Upper lobe of right lung (tissue), 1 donor: ENCODE data around the gene RHOBTB3. TPM values are rescaled to one million over a fixed set of nuclear protein-coding genes. Genes with fewer than 3 reads are reported as not detected.

ENCODE experiments used
- ATAC-seq: fragments of 200-7000 bp; cut with Tn5 transposase; one replicate; pipeline ENCODE4 v1.9.1; 2020; ENCODE audit warnings: mild to moderate bottlenecking, moderate library complexity
- DNase-seq: peaks from one replicate; pipeline ENCODE4 v3.0.0-alpha.2; 2020
- H3K27ac ChIP-seq: fragments of 200-600 bp; one replicate; pipeline ENCODE4 v1.8.0; 2022
- H3K27me3 ChIP-seq: fragments of 200-600 bp; one replicate; pipeline ENCODE4 v1.8.0; 2022; ENCODE audit warnings: mild to moderate bottlenecking
- H3K36me3 ChIP-seq: fragments of 200-600 bp; one replicate; pipeline ENCODE4 v1.8.0; 2022
- H3K4me1 ChIP-seq: fragments of 200-600 bp; one replicate; pipeline ENCODE4 v1.8.0; 2022
- H3K4me3 ChIP-seq: fragments of 200-600 bp; one replicate; pipeline ENCODE4 v1.8.0; 2022; ENCODE audit warnings: mild to moderate bottlenecking
- H3K9me3 ChIP-seq: fragments of 200-600 bp; one replicate; pipeline ENCODE4 v1.8.0; 2022
- intact Hi-C: fragments of 100-400 bp; cut with DNase I; formaldehyde crosslinking; loops from one replicate; pipeline ENCODE4 v1.11.0; 2022
- total RNA-seq: library from RNA; stranded (reverse); fragmentation: NEBNext Ultra II Directional; extraction: Animal tissue kit (Norgen Biotek cat#: 25700); gene quantifications from one replicate; pipeline ENCODE4 v1.2.1, GENCODE V29; 2021
- TF ChIP-seq, protein P1 (sequence below): fragments of 200-600 bp; IDR thresholded peaks from one replicate; pipeline ENCODE4 v1.8.0; 2022; ENCODE audit warnings: antibody characterized with exemption
- donor health status: DM: no; HTN: yes; CAD: no; lungs with severe emphysema.

RHOBTB3 gene
- total RNA-seq, 1 donor from 2014 or later, result 54.2 TPM

DNA sequence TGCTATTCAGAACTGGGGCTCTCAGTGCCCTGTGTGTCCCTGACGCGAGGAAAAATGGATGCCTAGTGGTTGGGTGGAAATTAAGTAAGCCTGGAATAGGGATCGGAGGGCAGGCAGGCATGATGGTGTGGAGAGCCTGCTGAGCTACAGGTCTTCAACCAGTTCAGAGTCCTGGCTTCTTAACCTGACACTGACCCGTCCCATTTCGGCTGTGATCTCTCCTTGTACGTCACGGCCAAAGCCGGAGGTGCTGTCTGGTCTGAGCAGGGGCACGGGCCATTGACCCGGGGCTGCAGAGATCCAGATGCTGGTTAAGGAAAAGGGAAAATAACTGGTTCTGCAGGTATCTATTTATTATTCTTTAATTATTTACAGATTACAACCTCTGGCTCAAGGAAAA lies 27.9 kb downstream of the RHOBTB3 start:
- ATAC-seq (peak; percentile 5), DNase-seq (no peak)
- Histone ChIP-seq H3K4me1 (peaks cover 23% of the 10 kb centered on the region), H3K27me3 (no peaks in the 10 kb centered on the region), H3K9me3 (no peaks in the 10 kb centered on the region), H3K27ac (no peak overlapping the region), H3K4me3 (no peak overlapping the region), H3K36me3 (peaks cover 13% of the 10 kb centered on the region)
- TF ChIP-seq, protein P1, sequence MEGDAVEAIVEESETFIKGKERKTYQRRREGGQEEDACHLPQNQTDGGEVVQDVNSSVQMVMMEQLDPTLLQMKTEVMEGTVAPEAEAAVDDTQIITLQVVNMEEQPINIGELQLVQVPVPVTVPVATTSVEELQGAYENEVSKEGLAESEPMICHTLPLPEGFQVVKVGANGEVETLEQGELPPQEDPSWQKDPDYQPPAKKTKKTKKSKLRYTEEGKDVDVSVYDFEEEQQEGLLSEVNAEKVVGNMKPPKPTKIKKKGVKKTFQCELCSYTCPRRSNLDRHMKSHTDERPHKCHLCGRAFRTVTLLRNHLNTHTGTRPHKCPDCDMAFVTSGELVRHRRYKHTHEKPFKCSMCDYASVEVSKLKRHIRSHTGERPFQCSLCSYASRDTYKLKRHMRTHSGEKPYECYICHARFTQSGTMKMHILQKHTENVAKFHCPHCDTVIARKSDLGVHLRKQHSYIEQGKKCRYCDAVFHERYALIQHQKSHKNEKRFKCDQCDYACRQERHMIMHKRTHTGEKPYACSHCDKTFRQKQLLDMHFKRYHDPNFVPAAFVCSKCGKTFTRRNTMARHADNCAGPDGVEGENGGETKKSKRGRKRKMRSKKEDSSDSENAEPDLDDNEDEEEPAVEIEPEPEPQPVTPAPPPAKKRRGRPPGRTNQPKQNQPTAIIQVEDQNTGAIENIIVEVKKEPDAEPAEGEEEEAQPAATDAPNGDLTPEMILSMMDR, result no peak
- intact Hi-C loops, result no loop called here

DNA sequence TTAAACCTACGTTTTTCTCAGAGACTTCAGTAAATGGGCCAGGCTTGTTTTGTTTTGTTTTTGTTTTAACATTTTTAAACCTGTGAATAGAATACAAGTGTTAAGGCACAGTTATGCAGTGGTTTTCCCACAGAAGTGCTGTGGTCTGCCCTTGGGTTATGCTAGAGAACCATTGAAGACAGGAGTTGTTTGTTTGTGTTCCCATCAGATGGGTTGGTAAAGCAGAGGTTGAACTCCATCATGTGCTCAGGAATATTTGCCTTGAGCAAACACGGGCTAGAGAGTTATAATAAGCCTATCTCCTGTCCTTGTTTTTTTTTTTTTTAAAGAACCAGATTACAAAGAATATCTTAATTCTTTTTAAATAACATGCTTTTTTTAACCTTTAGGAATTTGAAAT lies 28.5 kb downstream of the RHOBTB3 start:
- no peaks in the 10 kb centered on the region for H3K9me3 ChIP-seq
- H3K36me3 ChIP-seq, result peaks cover 13% of the 10 kb centered on the region
- intact Hi-C loops, result no loop called here
- no peaks in the 10 kb centered on the region for H3K27me3 ChIP-seq
- ATAC-seq, result peak; percentile 80
- no peak overlapping the region for H3K4me3 ChIP-seq
- peaks cover 23% of the 10 kb centered on the region for H3K4me1 ChIP-seq
- peak overlapping the region; percentile 38 for H3K27ac ChIP-seq
- TF ChIP-seq, protein P1, result no peak
- no peak for DNase-seq

DNA sequence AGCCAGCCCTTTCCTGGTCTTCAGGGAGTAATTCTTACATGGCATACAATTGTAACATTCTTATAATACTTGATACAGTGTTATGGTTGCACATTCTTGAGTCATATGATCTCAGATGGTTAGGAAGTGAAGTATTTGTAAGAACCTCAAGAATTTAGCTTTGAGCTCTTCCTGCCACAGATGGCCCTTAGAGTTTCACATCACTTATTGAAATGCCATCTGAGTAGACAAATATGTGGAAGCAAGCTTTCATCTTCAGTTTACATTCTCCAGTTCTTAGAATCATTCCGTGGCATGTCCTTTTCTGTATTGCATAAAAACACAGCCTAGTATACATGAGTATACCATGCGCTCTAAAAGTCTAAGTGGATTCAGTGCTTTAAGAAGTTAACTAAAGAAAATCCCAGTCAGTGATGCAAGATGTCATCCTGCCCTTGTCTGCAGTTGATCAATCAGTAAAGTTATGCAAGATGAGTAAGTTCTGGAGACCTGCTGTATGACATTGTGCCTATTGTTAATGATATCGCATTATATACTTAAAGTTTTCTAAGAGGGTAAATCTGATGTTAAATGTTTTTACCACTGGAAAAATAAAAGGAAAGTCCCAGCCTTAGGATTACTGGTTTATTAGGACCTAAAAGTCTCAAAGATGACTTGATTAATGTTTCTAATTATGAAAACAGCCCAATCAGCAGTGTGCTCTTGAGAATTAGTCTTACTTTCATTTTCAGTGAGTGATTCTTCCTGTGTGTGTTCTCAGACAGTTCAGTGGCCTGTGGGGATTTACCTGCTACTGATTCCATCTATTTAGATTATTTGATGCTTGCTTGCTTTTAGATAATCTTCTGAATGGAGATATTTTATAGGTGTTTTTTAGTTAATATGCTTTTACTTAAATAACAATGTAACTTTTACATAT lies 29.4 kb downstream of the RHOBTB3 start:
- TF ChIP-seq, protein P1, result no peak
- ATAC-seq (peak; percentile 87), DNase-seq (no peak)
- H3K36me3 ChIP-seq, result peaks cover 10% of the 10 kb centered on the region
- peak overlapping the region; percentile 38 for H3K27ac ChIP-seq
- H3K4me1 ChIP-seq, result peaks cover 23% of the 10 kb centered on the region
- H3K9me3 ChIP-seq, result no peaks in the 10 kb centered on the region
- no peaks in the 10 kb centered on the region for H3K27me3 ChIP-seq
- intact Hi-C loops, result no loop called here
- peak overlapping the region; percentile 17 for H3K4me3 ChIP-seq

DNA sequence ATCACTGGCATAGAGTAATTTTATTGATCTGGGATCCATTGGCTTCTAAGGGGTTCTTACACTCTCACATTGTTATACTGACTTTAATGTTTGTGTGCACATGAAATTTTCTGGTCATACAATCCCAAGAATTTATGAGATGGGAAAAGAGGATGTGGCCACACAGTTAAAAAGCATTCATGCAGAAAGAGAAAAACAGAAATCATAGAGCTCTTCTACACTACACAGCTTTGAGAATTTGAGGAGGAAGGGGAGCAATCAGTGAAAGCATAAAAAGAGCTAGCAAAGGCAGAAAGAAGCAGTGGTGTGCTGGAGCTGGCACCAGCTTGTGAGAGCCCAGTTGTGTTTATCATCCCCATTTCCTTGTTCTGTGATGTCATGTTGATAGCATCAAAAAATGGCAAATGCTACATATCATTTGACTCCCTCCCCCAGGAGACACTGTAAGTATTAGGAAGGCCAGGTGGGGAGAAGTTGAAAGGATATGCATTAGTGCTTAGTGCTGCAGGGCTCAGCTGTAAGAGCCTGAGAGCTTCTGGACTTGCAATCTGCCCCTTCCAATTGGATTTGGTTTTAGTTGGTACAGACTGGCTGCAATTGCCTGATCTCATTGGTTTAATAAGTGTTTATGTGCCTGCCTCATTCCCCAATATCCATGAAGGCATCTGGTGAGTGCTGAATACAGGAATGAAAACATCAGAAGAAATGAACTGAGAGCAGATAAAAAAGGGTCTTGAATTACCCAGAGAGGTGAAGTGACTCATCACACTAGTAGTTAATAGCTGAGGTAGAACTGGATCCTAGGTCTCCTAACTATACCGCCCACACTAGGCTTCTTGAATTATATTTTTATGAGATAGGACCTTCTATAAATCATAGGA lies 30.9 kb downstream of the RHOBTB3 start:
- DNase-seq (no peak), ATAC-seq (no peak)
- intact Hi-C loops, result no loop called here
- Histone ChIP-seq H3K27me3 (no peaks in the 10 kb centered on the region), H3K36me3 (no peaks in the 10 kb centered on the region), H3K9me3 (no peaks in the 10 kb centered on the region), H3K27ac (no peak overlapping the region), H3K4me1 (peaks cover 23% of the 10 kb centered on the region), H3K4me3 (no peak overlapping the region)
- TF ChIP-seq, protein P1, result no peak

DNA sequence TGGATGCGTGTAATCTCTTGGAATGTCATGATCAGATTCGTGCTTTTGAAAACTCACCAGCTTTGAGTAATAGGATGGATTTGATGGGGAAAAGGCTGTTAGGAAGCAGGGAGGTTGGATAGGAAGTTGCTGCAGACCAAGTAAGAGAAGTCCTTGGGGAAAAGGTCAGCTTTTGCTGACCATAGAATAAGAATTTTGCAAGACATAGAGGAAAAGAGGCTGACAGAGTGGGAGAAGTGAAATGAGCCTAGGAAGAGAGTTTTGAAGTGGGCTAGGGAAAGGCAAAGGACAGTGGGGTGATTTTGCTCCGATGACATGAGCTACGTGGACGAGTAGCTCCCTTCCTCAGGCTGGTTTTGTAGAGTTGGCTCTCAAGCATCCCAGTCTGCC lies 31.5 kb downstream of the RHOBTB3 start:
- H3K27me3 ChIP-seq, result no peaks in the 10 kb centered on the region
- TF ChIP-seq, protein P1, result no peak
- no peak for DNase-seq
- intact Hi-C loops, result no loop called here
- no peaks in the 10 kb centered on the region for H3K36me3 ChIP-seq
- no peak overlapping the region for H3K4me3 ChIP-seq
- no peak overlapping the region for H3K27ac ChIP-seq
- no peaks in the 10 kb centered on the region for H3K9me3 ChIP-seq
- no peak for ATAC-seq
- peaks cover 23% of the 10 kb centered on the region for H3K4me1 ChIP-seq
